ENCODE data around the gene MYMX. TPM values are rescaled to one million over a fixed set of nuclear protein-coding genes. Genes with fewer than 3 reads are reported as not detected.

The MYMX gene
- total RNA-seq, 1 donor from 2014 or later, result not detected

DNA sequence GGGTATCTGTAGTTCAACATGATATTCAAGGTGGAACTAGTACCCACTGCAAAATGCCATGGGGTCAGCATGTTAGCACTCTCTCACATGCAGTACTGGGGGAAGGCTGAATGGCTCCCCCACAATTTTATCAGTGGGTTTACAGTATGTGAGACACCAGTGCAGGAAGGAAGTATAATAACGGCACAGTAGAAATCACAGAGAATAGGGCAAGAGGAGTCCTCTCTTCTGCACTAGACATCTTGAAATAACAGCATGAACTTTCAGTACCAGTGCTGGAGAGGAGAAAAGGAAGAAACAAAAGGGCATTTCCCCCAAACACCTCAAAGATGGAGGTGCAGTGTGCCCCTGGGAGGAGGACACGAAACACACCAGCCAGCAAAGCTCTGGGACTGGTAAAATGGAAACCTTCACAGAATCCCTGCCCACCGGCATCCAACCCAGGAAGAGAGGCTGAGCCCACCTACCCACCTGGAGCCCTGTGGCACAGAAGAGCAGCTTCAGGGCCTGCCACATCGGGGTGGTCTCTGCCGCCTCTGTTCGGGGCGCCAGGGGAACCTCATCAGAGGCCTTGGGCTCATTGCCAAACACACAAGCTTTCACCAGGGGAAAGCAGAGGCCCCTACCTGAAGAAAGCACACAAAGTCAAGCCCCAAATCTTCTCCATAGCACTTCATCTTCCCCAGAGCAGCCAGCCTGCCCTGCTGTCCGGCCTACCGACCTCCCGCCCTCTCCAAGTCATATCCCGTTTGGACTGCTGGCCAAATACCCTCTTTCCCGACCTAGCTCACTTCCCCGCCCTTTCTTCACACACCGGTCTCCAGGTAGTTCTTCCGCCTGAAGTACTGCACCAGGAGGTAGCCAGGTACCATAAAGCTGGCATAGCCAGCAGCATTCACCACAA lies 39.4 kb downstream of the MYMX start:
- no peak for DNase-seq (ENCODE audit: extremely low spot score, unreplicated experiment)
- no peaks in the 10 kb centered on the region for H3K27me3 Mint-ChIP-seq (ENCODE audit: unreplicated experiment)
- no peaks in the 10 kb centered on the region for H3K9me3 Mint-ChIP-seq (ENCODE audit: unreplicated experiment)
- H3K27ac Mint-ChIP-seq (ENCODE audit: unreplicated experiment), result peak overlapping the region; percentile 87
- TF ChIP-seq, protein P1, sequence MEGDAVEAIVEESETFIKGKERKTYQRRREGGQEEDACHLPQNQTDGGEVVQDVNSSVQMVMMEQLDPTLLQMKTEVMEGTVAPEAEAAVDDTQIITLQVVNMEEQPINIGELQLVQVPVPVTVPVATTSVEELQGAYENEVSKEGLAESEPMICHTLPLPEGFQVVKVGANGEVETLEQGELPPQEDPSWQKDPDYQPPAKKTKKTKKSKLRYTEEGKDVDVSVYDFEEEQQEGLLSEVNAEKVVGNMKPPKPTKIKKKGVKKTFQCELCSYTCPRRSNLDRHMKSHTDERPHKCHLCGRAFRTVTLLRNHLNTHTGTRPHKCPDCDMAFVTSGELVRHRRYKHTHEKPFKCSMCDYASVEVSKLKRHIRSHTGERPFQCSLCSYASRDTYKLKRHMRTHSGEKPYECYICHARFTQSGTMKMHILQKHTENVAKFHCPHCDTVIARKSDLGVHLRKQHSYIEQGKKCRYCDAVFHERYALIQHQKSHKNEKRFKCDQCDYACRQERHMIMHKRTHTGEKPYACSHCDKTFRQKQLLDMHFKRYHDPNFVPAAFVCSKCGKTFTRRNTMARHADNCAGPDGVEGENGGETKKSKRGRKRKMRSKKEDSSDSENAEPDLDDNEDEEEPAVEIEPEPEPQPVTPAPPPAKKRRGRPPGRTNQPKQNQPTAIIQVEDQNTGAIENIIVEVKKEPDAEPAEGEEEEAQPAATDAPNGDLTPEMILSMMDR (IDR thresholded peaks at IDR 0.05), result no peak
- H3K36me3 Mint-ChIP-seq (ENCODE audit: unreplicated experiment), result peaks cover 51% of the 10 kb centered on the region
- peak overlapping the region; percentile 89 for H3K4me3 Mint-ChIP-seq (ENCODE audit: unreplicated experiment)
- H3K4me1 Mint-ChIP-seq (ENCODE audit: unreplicated experiment), result peaks cover 50% of the 10 kb centered on the region

DNA sequence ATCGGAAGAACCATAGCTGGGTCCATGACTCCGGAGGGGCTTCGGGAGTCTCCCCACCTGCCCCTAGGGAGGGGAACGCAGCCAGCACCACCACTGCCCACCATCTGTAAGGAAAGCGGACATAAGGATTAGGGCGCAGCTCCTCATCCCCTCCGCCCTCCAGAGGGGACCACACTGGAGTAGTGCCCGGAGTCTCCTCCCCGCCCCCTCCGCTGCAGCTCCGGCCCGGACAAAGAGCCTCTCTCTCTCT lies 40.0 kb downstream of the MYMX start:
- H3K27ac Mint-ChIP-seq (ENCODE audit: unreplicated experiment), result peak overlapping the region; percentile 87
- H3K9me3 Mint-ChIP-seq (ENCODE audit: unreplicated experiment), result no peaks in the 10 kb centered on the region
- peak overlapping the region; percentile 89 for H3K4me3 Mint-ChIP-seq (ENCODE audit: unreplicated experiment)
- no peak for DNase-seq (ENCODE audit: extremely low spot score, unreplicated experiment)
- TF ChIP-seq, protein P1 (IDR thresholded peaks at IDR 0.05), result no peak
- no peaks in the 10 kb centered on the region for H3K27me3 Mint-ChIP-seq (ENCODE audit: unreplicated experiment)
- peaks cover 50% of the 10 kb centered on the region for H3K4me1 Mint-ChIP-seq (ENCODE audit: unreplicated experiment)
- H3K36me3 Mint-ChIP-seq (ENCODE audit: unreplicated experiment), result peaks cover 46% of the 10 kb centered on the region

DNA sequence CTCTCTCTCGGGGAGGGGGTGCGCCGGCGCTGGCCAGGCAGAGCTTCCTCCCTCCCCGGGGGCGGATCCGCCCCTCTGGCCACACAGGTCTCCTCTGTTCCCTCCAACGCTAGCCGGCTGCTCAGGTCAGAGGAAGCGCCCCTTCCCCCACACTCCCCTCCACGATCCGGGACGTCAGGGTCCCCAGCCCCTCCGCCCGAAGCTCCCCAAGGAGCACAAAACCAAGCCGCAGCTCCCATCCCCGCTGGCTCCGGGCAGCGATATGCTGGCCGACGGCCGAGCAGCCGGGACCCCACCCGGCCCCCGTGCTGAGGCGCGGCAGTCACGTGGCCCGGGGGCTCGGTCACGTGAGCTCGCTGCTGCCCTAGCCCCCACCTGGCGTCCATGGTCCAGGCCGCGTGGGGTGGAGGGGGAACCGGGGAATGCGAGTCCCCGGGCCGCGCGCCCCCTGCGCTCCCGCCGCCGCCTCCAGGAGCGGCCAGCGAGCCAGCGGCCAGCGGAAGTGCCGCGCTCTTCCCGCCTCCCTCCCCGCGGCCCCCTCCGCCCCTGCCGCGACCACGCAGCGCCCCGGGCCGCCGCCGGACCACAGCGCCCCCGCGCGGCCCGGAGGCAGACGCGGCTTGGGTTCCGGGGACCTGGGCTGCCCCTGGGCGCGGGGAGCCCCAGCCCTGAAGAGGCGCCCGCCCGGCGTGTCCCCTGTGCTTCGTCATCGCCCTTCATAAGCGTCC lies 40.5 kb downstream of the MYMX start, which contains the start of gene SLC35B2:
TSS of gene SLC35B2 (minus strand) at position 504 of the 728 bp plus-strand sequence. CDS start at position 386, 118 bp downstream.
- H3K4me1 Mint-ChIP-seq (ENCODE audit: unreplicated experiment), result peaks cover 50% of the 10 kb centered on the region
- DNase-seq (ENCODE audit: extremely low spot score, unreplicated experiment), result peak; percentile 93
- H3K27me3 Mint-ChIP-seq (ENCODE audit: unreplicated experiment), result no peaks in the 10 kb centered on the region
- no peaks in the 10 kb centered on the region for H3K9me3 Mint-ChIP-seq (ENCODE audit: unreplicated experiment)
- H3K27ac Mint-ChIP-seq (ENCODE audit: unreplicated experiment), result peak within 1 kb of the TSS; percentile 92
- TF ChIP-seq, protein P1 (IDR thresholded peaks at IDR 0.05), result peak; percentile 85
- peaks cover 41% of the 10 kb centered on the region for H3K36me3 Mint-ChIP-seq (ENCODE audit: unreplicated experiment)
- peak within 1 kb of the TSS; percentile 89 for H3K4me3 Mint-ChIP-seq (ENCODE audit: unreplicated experiment)

DNA sequence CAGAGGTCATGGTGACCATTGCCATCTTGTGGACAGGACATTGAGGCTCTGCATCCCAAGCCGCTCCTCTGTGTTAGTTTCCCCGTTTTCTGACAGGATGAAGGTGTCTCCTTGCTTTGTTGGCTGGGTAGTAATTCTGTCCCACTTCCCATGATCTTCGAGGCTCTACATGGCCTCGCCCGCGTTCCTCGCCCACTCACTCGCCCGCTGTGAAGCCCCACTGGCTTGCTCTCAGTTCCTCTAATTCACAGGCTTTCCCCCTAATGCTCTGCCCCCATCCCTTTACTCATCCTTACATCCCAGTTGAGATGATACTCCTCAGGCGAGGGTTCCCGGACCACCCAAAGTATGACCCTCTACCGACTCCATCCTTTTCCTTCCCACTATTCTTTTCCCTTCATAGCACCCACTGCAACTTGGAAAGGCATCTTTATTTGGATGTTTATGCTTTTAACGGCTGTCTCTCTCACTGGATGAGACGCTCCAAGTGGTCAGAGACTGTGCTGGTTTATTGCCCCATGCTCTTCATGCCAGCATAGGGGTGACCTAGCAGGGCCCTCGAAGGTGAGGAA lies 41.1 kb downstream of the MYMX start:
- TF ChIP-seq, protein P1 (IDR thresholded peaks at IDR 0.05), result no peak
- peak overlapping the region; percentile 92 for H3K27ac Mint-ChIP-seq (ENCODE audit: unreplicated experiment)
- peaks cover 54% of the 10 kb centered on the region for H3K4me1 Mint-ChIP-seq (ENCODE audit: unreplicated experiment)
- peaks cover 35% of the 10 kb centered on the region for H3K36me3 Mint-ChIP-seq (ENCODE audit: unreplicated experiment)
- peak overlapping the region; percentile 82 for H3K4me3 Mint-ChIP-seq (ENCODE audit: unreplicated experiment)
- DNase-seq (ENCODE audit: extremely low spot score, unreplicated experiment), result no peak
- no peaks in the 10 kb centered on the region for H3K9me3 Mint-ChIP-seq (ENCODE audit: unreplicated experiment)
- H3K27me3 Mint-ChIP-seq (ENCODE audit: unreplicated experiment), result no peaks in the 10 kb centered on the region
